ENCODE results near the gene GLIS1.

The GLIS1 gene

DNA sequence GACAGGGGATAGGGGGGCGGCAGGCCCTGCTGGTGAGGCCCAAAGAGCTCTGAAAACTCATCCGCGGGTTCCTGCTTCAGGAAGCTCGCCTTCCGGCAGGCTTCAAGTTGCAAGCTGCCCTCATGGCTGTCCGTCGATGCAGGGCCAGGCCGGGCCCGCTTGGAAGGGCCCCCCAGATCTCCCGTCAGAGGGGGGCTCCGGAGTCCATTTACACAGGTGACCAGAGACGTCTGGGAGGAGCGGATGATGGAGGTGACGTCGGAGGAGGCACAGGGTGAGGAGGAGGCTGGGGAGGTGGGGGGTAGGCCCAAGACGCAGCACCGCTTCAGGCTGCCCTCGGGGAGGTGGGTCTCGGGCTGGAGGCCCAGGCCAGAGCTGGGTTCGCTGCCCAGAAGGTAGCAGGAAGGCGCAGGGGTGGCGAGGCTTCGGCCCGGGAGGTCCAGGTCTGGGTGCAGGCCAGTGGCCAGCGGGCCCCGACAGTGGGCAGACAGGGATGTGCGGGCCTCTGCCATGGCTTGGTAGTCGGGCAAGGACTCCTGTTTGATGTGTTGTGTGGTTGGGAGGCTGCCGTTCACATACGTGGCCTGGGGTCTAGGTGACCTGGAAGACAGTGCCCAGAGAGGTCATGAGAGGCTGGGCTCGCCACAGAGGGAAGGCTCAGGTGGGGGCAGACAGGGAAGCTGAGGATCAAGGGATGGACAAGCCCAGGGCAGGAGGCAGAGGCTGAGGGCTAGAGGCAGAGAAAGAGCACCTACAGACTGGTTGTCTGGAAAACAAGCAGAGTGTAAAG is 144.4 kb downstream of the GLIS1 start:
- no peak for DNase-seq (ENCODE audit: low read depth in 2 of 2)

DNA sequence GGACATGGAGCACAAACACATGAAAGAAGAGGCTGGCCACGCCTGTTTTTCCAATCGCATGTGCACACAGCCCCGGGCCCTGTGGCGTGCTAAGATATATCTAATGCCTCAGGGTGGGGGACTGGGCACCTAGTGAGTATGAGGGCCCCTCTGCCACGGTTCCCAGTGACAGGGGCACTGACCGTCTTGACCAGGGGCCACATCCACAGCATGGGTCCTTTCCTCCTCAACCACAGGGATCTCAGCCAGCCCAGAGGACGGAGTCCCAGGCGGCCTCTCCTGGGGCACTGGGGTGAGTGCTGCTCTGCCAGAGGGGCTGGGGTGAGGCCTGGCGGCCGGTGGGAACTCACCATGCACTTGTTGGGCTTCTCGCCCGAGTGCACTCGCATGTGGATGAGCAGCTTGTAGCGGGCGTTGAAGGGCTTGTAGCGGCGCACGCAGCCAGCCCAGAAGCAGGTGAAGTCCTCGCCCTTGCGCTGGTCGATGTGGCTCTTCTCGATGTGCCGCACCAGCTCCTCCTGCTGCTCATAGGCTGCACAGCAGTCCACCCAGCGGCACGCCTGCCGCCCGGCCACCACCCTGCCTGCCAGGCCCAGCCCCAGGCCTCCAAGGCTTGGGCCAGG is 145.1 kb downstream of the GLIS1 start:
- no peak for DNase-seq (ENCODE audit: low read depth in 2 of 2)

DNA sequence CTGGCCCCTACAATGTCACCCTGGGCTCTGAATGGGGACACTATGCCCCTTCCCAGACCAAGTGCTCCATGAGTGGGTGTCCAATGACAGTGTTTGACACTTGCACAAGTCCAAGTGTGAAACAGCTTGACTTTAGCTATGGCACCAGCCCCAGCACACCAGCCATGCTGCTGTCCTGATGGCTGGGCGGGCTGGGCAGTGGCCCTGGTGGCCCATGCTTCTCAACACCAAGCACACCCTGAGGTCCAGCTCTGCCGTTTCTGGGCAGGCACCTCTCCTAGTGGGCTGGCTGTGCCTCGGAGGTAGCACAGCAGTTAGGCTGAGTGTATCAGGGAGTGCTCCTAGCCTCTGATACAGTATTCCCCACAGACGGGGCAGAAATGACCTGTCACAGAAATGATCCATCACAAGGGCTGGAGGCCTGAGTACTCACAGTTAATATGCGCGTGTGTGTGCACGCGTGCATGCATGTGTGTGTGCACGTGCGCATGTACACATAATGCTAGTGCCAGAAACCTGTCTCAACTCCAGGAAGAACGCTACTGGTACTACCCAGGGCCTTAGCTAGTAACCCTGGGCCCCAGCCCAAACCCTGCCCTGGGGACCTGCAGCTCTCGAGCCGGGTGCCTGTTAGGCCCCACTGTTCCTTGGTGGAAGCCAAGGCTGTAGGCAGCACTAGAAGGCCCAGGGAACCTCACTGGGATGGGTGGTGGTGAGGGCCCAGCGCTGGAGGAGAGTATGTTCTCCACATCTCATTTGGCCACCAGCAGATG is 145.8 kb downstream of the GLIS1 start:
- no peak for DNase-seq (ENCODE audit: low read depth in 2 of 2)

DNA sequence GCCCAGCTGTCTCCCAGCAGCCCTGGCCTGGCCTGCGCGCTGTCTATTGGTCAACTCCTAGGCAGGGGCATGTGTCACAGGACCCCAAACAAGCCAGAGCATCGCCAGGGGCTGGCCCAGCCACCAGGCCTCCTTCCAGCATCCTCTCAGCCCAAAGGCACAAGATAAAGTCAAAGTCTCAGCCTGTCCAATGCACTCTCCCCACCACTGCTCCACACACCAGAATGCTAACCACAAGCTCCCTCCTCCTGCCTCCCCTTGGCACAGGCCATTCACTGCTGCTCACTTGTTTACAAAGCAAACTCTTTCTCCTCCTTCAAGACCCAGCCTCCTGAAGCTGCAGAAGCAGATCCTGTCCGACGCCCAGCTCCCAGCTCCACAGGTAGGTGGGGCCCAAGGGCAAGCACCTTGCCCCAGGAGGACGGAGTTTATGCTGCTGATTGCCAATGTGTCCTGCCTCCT is 146.4 kb downstream of the GLIS1 start:
- no peak for DNase-seq (ENCODE audit: low read depth in 2 of 2)

GRCh38 chr1:53591924-53592323 is 147.0 kb downstream of the GLIS1 start:
- no peak for DNase-seq (ENCODE audit: low read depth in 2 of 2)

GRCh38 chr1:53590531-53591515 is 148.1 kb downstream of the GLIS1 start:
- DNase-seq (ENCODE audit: low read depth in 2 of 2), result no peak

DNA sequence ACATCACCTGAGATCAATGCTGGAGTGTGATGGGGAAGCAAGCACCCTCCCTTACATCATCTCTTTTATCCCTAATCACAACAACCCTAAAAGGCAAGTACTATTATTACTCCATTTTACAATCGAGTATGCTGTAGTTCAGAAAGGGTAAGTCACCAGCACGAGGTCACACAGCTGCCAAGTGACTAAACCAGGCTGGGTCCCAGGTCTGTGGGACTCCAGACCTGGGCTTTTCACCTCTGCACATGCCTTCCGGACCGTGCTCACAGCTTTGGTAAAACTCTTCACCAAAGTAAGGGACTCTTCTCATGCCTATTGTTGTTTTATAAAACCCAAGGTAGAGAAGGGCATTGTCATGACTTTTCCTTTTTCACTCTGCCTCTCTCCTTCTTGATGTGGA is 148.9 kb downstream of the GLIS1 start:
- DNase-seq (ENCODE audit: low read depth in 2 of 2), result no peak

DNA sequence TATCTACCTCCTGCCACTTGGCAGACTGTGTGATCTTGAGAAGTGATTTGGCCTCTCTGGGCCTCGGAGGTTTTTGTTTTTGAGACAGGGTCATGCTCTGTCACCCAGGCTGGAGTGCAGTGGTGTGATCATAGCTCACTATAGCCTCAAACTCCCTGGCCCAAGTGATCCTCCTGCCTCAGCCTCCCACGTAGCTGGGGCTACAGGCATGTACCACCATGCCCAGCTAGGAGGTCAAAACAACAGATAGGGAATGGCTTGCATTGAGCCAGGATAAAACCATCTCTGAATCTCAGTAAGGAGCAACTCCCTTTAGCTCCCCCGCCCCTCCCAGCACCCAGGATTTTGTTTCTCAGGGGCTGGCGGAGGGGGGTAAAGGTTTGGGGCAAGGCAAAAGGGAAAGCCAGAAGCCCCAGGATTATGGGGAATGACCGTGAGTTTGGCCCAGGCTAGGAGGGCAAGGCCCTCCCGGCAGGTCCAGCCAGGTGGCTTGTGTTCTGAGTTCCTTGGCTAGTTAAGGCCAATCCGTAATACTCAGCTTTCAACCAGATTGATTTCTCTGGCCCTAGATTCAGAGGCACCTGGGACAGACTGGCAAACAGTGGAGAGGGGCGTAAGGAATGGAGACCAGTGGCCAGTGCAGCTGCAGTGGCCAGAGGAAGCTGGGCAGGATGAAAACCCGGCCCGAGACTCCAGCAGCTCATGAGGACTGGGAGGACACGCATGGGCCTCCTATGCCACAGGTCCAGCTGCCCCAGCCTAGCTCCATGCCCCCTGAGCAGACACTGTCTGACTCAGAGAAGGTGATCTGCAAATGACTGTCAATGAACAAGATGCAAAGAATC is 149.7 kb downstream of the GLIS1 start:
- DNase-seq (ENCODE audit: low read depth in 2 of 2), result no peak

DNA sequence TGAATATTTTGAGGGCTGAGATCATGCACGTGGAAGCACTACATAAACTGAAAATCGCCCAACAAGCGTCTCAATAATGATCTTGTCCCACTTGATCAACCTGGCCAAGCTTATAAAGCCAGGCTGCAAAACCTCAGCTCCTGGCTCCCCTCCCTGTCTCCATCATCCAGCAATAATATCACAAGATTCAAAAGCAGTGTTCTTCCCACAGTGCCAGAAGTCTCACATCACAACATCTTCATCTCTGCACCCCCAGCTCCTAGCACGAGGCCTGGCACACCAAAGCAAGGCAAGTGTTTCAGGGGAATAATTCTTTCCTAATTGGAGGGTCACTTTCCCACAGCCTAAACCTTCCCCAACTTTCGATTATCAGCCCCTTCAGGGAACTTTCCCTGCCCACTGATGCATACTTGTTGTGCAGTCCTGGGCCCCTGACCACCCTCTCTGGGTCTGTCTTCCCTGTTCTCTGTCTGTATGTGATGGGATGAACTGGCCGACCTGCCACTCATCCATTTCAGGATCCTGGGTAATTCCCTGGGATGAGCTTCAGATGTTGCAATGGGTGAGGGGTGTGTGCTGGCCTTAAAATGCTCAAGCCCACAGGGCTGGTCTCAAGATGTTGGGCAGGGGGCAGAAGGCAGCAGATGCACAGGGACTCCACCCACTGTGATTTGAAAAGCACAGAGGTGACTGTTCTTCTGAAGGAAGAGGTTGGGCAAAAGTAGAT is 150.7 kb downstream of the GLIS1 start:
- DNase-seq (ENCODE audit: low read depth in 2 of 2), result no peak

GRCh38 chr1:53587252-53587988 is 151.5 kb downstream of the GLIS1 start:
- no peak for DNase-seq (ENCODE audit: low read depth in 2 of 2)

GRCh38 chr1:53586765-53587164 is 152.2 kb downstream of the GLIS1 start:
- DNase-seq (ENCODE audit: low read depth in 2 of 2), result no peak

DNA sequence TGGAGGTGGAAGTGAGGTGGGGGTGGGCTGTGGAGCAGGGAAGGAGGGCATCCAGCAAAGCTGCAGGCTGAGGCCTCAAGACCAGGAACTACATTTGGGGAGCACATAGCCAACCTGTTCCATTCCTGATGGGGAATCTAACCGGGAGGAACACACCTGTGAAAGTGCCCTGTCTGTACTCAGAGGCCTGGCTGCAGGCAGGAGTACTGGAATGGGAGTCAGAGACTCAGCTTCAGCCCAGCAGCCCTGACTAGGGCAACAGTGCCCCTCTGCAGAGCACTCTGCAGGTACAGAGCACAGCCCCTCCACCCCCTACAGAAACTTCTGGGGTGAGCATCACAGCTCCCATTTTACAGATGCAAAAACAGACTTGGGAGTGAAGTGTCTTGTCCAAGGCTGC is 153.4 kb downstream of the GLIS1 start:
- no peak for DNase-seq (ENCODE audit: low read depth in 2 of 2)

DNA sequence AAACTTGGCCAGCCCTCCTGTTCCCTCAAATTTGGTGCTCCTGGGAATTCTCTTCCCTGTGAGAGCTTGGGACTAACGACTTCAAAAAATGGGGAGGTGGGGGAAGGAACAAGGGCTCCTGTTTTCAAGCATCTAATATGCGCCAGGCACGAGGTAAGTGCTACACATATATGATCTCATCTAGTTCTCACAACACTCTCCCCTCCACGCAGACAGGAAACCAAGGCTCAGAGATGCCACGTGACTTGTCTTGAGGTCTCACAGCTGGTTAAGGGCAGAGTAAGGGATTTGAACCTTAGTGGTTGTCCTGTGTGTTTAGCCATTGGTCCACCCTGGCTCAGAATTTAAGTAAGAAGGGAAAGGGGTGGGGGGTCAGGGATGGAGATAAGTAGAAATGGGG is 153.8 kb downstream of the GLIS1 start:
- no peak for DNase-seq (ENCODE audit: low read depth in 2 of 2)

GRCh38 chr1:53584777-53585107 is 154.2 kb downstream of the GLIS1 start:
- DNase-seq (ENCODE audit: low read depth in 2 of 2), result no peak

DNA sequence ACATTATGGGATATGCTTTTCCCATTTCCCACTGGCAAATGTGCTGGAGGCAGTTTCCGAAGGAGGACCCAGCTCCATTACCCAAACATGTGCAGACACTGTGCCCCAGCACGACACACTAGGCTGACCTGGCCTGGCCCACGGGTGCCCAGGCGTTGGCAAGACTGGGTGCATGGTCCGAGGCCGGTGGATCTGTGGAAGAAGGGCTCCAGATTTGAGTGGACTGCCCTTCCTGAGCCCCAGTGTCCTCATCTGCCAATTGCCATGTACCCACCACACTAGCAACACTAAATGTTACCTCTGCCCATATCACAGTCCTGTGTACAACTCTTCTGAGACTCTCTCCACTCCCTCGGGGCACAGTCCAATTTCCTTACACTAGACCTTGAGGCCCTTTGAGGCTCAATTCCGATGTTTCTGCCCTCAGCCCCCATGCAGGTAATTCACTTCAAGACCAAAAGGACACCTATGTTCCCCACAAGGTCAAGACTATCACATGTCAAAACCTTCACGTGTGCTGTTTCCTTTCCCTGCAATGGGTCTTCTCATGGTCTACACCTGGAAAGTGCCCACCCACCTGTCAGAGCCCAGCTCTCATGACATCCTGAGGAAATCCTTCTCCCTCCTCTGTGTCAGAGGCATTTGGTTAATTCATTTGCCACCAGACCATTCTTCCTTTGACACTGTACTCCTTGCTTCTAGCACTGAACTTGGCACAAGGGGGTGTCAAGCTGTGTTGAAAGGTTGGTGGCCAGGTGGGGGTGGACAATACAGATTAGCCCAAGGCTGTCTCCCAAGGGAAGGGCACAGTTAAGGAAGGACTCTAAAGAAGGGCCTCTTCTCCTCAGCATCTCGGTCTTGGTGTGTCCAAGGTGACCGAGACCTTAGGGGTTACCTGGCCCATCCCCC is 154.8 kb downstream of the GLIS1 start:
- no peak for DNase-seq (ENCODE audit: low read depth in 2 of 2)

- no peak for DNase-seq (ENCODE audit: low read depth in 2 of 2)
Observed at GRCh38 chr1:53583021-53583867, 155.7 kb downstream of the GLIS1 start.

Measured in activated CD4-positive, alpha-beta T cell treated with anti-CD3 and anti-CD28 coated beads for 24 hours (primary cell).